Esophagus (tissue), 2 donors: ENCODE measurements around the gene PPP1R7. TPM values are rescaled to one million over a fixed set of nuclear protein-coding genes. Genes with fewer than 3 reads are reported as not detected.

ENCODE experiments used
- H3K27ac ChIP-seq, 2 donors: one replicate each; pipeline ENCODE4 v1.5.1; 2013; ENCODE audit warnings: low read depth in 2 of 2, mild to moderate bottlenecking in 2 of 2, inconsistent platforms in 1 of 2, low read length in 1 of 2, moderate library complexity in 1 of 2
- H3K27me3 ChIP-seq, 2 donors: one replicate each; pipeline ENCODE4 v1.6.1; 2013; ENCODE audit warnings: low read length in 2 of 2, control low read depth in 1 of 2, mild to moderate bottlenecking in 1 of 2; ENCODE audit not compliant: insufficient read depth in 2 of 2, control insufficient read depth in 1 of 2
- H3K36me3 ChIP-seq, 2 donors: one replicate each; pipeline ENCODE4 v1.6.1; 2013; ENCODE audit warnings: low read length in 1 of 2; ENCODE audit not compliant: control insufficient read depth in 2 of 2, insufficient read depth in 2 of 2
- H3K4me1 ChIP-seq, 2 donors: one replicate each; pipeline ENCODE4 v1.6.1; 2013; ENCODE audit warnings: low read length in 1 of 2; ENCODE audit not compliant: control insufficient read depth in 2 of 2, insufficient read depth in 2 of 2
- H3K4me3 ChIP-seq, 2 donors: one replicate each; pipeline ENCODE4 v1.5.1; 2013; ENCODE audit warnings: low read length in 2 of 2, mild to moderate bottlenecking in 2 of 2, low read depth in 1 of 2, moderate library complexity in 1 of 2
- H3K9me3 ChIP-seq, 2 donors: one replicate each; pipeline ENCODE4 v1.6.1; 2013; ENCODE audit warnings: mild to moderate bottlenecking in 2 of 2, low read depth in 1 of 2, low read length in 1 of 2, moderate library complexity in 1 of 2; ENCODE audit not compliant: control insufficient read depth in 2 of 2, insufficient read depth in 1 of 2
- WGBS, 2 donors: extraction: QIAGEN DNeasy Blood & Tissue Kit; methylation state at CpG; one replicate each; pipeline ENCODE4 v1.1.7; 2013; 5-methylcytosine and 5-hydroxymethylcytosine counted together
- polyA plus RNA-seq, 2 donors: library from polyadenylated mRNA; stranded (reverse); fragments of 200-250 nt; gene quantifications; one replicate each; pipeline ENCODE4 v1.2.3, GENCODE V29; 2013
- donor health status: healthy with polysubstance abuse.
- donor health status: Bipolar disorder and iron deficiency.

PPP1R7 gene
- polyA plus RNA-seq, 2 donors, result 74.3 to 78.2 TPM

DNA sequence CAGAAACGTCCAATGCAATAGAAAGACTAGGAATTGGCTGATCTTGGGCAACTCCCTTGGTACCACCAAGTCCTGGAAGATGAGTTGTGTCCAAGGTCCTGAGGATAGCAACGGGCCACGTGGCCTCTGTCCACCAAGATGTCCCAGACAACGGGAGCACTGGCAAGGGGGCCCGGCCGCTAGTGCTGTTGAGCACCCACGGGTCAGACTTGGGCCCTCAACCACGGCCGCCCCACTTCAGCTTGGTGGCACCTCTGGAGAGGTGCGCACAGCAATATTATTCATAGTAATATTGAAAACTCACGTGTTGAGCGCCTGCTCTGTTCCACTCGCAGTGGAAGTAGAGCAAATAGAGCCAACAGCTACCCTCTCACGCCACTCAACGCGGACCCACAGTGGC, 20.0 kb upstream of the PPP1R7 start:
- H3K36me3 ChIP-seq, result peaks cover 5 to 6% of the 10 kb centered on the region in 2 donors
- 92 to 94% methylated on average over 16 of the region's 16 CpGs for WGBS, 2 donors
- no peak overlapping the region for H3K27ac ChIP-seq
- peaks cover 2 to 4% of the 10 kb centered on the region in 2 donors for H3K4me1 ChIP-seq
- no peaks in the 10 kb centered on the region for H3K9me3 ChIP-seq
- H3K27me3 ChIP-seq, result no peaks in the 10 kb centered on the region
- no peak overlapping the region for H3K4me3 ChIP-seq

DNA sequence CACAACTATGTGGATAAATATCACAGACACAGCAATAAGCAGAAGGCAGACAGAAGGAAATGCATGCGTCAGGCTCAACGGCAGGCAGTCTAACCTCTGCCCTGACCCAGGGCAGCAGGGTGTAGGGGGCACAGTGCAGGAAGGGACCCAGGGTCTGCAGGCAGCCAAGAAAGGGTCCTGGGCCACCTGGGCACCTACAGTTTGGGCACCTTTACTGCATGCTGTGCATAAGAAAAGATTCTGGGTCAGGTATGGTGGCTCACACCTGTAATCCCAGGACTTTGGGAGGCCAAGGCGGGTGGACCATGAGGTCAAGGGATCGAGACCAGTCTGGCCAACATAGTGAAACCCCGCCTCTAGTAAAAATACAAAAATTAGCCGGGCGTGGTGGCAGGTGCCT, 18.7 kb upstream of the PPP1R7 start:
- Histone ChIP-seq H3K36me3 (peaks cover 0 to 2% of the 10 kb centered on the region in 2 donors), H3K27me3 (no peaks in the 10 kb centered on the region), H3K27ac (no peak overlapping the region), H3K9me3 (no peaks in the 10 kb centered on the region), H3K4me1 (peaks cover 1% of the 10 kb centered on the region in 2 donors), H3K4me3 (no peak overlapping the region)
- 93 to 98% methylated on average over 7 of the region's 7 CpGs for WGBS, 2 donors

DNA sequence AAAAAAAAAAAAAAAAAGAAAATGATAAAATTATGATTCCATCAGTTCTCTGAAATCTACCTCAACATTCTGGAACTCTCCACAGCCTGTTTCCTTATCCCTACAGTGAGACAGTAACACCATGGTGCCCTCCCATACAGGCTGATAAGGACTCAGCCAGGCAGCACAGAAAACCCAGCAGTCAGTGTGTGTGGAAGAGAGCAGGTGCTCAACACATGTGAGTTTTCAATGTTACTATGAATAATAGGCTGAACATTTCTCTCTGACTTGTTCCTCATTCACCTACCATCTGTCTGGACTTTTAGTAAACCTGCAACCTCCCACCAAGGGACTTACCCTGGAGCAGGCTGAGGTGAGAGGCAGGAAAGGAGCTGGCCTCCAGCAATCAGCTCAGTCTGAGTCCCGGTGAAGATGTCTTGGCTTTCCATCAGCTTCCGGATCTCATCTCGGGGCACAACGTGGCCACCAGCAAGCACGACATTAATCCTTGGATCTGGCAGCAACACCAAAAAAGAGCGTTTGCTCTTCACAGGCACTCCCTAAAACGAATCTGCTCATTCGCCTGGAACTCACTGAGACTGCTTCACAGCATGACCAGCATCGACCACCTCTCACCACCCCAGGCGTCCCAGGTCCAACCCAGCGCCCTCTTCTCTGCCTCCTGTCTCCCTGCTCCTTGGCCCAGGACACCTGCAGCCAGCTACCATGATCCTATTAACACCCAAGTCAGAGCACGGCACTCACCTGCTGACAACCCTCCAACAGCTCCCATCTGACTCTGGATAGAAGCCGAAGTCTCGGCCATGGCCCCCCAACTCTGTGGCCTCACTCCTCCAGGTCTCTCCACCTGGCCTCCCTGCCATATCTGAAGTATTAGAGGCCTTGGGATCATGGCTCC, 17.5 kb upstream of the PPP1R7 start:
- H3K27ac ChIP-seq, result no peak overlapping the region
- 89 to 90% methylated on average over 14 of the region's 14 CpGs for WGBS, 2 donors
- H3K36me3 ChIP-seq, result peaks cover 3 to 11% of the 10 kb centered on the region in 2 donors
- no peaks in the 10 kb centered on the region for H3K27me3 ChIP-seq
- H3K4me1 ChIP-seq, result no peaks in the 10 kb centered on the region
- no peaks in the 10 kb centered on the region for H3K9me3 ChIP-seq
- no peak overlapping the region for H3K4me3 ChIP-seq

DNA sequence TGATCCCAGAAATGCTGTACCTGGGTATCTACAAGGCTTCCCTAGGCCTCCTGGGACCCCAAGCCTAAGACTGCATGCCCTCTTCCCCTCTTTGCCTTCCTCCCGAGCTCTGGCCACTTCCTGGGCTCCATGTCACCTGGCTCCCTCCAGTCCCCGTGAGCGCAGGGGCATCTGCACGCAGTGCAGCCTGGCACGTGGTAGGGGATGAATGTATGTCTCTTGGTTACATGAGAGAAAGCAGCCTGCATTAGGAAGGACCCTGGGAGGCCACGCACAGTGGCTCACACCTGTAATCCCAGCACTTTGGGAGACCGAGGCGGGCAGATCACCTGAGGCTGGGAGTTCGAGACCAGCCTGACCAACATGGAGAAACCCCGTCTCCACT, 16.8 kb upstream of the PPP1R7 start:
- Histone ChIP-seq H3K27ac (no peak overlapping the region), H3K27me3 (no peaks in the 10 kb centered on the region), H3K4me1 (no peaks in the 10 kb centered on the region), H3K4me3 (no peak overlapping the region), H3K36me3 (peaks cover 6 to 14% of the 10 kb centered on the region in 2 donors), H3K9me3 (no peaks in the 10 kb centered on the region)
- 95 to 96% methylated on average over 9 to 10 of the region's 10 CpGs for WGBS, 2 donors

DNA sequence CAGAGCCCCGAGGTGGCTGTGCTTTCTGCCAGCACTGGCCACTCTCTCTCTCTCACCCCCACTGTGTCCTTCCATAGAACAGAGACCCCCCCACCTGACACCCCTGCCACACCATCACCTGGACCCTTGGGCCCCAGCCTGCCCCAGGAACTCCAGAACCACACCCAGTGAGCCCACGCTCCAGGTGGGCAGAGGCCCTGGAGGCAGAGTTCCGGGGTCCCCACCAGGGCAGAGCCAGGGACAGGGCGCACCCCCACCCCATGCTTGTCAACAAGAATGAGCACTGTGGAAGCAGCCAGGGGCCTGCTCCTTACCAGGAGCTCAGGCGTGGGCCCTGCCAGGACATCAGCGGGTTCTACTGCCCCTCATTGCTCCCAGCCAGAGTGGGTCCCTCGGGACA, 15.6 kb upstream of the PPP1R7 start:
- Histone ChIP-seq H3K27ac (no peak overlapping the region), H3K27me3 (no peaks in the 10 kb centered on the region), H3K4me3 (no peak overlapping the region), H3K4me1 (no peaks in the 10 kb centered on the region), H3K9me3 (no peaks in the 10 kb centered on the region), H3K36me3 (peaks cover 6 to 19% of the 10 kb centered on the region in 2 donors)
- 93 to 94% methylated on average over 7 of the region's 7 CpGs for WGBS, 2 donors

DNA sequence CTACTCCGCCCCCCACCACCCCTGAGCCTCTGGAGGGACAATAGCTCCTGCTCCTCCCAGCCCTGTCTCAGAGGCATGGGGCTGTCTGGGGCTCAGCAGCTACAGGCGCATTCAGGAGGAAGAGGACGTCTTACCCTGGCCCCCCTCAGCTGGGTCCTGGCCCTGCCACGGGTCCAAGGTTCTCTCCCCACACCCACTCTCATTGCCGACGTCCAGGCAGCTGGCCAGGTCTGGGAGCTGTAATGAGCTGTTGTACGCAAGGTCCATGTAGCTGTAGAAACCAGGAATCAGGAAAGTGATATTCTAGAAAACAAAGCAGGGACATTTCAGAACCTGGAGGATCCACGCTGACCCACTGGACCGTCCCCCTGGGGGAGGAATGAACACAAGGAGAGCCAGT, 14.5 kb upstream of the PPP1R7 start:
- no peak overlapping the region for H3K27ac ChIP-seq
- WGBS, 2 donors, result 73 to 81% methylated on average over 9 of the region's 9 CpGs
- H3K36me3 ChIP-seq, result peaks cover 6 to 20% of the 10 kb centered on the region in 2 donors
- H3K27me3 ChIP-seq, result no peaks in the 10 kb centered on the region
- H3K4me1 ChIP-seq, result no peaks in the 10 kb centered on the region
- H3K4me3 ChIP-seq, result no peak overlapping the region
- H3K9me3 ChIP-seq, result no peaks in the 10 kb centered on the region

DNA sequence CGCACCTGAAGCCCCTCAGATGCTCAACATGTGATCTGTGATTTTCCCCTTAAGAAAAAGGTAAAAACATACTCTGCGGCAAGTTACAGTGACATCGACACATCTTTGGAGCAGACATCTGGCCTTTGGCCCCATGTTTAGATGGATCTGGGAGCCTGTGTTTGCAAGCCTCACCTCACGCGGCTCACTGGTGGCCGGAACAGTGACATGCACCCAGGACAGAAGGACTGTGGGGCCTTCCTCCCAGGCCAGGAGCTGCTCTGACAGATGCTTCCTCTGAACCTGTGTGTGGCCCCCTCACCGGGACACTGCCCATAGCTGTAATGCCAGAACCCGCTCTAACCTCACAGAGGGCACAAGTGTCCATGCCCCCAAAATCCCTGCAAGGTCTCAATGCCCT, 14.1 kb upstream of the PPP1R7 start:
- no peaks in the 10 kb centered on the region for H3K27me3 ChIP-seq
- no peak overlapping the region for H3K4me3 ChIP-seq
- no peak overlapping the region for H3K27ac ChIP-seq
- H3K36me3 ChIP-seq, result peaks cover 6 to 20% of the 10 kb centered on the region in 2 donors
- 92 to 97% methylated on average over 8 of the region's 8 CpGs for whole genome bisulfite sequencing, 2 donors
- H3K9me3 ChIP-seq, result no peaks in the 10 kb centered on the region
- no peaks in the 10 kb centered on the region for H3K4me1 ChIP-seq

DNA sequence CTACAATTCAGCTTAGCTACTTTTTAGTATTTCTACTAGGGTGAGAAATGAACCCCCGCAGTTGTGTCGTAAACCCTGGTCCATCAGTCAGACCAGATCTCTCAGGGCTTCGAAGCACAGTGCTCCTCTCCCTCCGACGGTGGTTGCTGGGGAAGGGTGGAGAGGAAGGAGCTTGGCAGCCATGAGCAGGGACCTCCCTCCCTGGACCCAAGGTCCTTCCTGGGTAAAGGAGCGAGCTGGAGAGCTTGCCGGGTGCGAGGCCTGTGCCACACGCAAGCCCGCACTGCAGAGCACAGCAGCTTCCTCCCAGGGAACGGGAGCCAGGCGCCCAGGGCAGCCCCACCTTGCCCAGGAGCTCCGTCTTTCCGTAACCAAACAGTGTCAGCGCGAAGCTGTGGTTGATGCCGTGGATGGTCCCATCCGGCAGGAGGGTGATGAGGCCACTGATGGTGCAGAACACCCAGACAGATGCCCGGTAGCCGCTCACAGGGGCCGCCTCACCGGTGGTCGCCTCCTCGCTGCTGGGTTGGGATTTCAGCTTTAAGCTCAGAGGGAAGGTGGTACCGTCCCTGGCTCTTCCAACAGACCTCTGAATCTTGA, 13.5 kb upstream of the PPP1R7 start:
- H3K9me3 ChIP-seq, result no peaks in the 10 kb centered on the region
- no peaks in the 10 kb centered on the region for H3K4me1 ChIP-seq
- WGBS, 2 donors, result 95% methylated on average over 25 of the region's 25 CpGs
- no peak overlapping the region for H3K4me3 ChIP-seq
- peaks cover 6 to 20% of the 10 kb centered on the region in 2 donors for H3K36me3 ChIP-seq
- H3K27ac ChIP-seq, result no peak overlapping the region
- no peaks in the 10 kb centered on the region for H3K27me3 ChIP-seq

DNA sequence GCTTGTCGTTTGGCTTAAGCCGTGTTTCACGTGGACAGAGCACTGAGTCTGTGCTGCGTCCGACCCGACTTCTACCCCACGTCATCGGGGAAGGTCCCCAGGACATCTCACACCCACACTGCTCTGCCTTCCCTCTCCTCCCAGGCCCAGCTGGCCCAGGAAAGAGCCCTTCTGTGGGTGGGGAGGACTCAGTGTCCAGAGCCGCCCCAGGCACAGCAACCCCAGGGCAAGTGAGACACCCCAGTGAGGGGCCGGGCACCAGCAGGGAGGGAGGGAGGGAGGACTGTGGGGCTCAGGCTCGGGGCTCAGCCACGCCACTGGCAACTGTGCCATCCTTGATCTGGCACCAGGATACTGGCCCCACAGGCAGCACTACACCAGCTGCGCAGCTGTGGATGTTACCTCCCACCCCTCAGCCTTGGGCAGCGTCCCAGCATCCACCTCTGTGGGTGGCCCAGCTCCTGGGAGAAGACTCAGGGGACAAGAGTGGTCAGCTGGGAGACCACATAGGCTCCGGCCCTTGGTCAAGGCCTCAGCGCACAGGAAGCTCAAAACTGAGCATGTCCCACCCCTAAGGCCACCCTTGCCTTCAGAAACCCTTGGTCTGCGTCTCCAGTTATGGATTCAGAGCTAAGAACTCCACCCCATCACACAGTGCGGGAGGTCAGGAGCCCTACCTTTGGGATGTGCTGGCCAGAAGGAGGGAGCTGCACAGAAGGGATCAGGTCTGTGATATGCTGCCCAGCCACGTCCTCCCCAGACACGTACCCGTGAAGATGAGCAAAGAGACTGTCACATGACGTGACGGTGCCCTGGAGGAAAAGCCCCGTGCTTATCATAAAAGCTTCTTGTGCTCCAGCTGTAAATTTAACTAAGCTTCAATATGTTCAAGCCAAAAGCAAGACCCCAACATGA, 12.7 kb upstream of the PPP1R7 start:
- Histone ChIP-seq H3K9me3 (no peaks in the 10 kb centered on the region), H3K4me1 (no peaks in the 10 kb centered on the region), H3K27ac (no peak overlapping the region), H3K4me3 (no peak overlapping the region), H3K27me3 (no peaks in the 10 kb centered on the region), H3K36me3 (peaks cover 6 to 19% of the 10 kb centered on the region in 2 donors)
- WGBS, 2 donors, result 90 to 92% methylated on average over 23 to 24 of the region's 24 CpGs
